ENCODE results near the gene FGF7.

DNA sequence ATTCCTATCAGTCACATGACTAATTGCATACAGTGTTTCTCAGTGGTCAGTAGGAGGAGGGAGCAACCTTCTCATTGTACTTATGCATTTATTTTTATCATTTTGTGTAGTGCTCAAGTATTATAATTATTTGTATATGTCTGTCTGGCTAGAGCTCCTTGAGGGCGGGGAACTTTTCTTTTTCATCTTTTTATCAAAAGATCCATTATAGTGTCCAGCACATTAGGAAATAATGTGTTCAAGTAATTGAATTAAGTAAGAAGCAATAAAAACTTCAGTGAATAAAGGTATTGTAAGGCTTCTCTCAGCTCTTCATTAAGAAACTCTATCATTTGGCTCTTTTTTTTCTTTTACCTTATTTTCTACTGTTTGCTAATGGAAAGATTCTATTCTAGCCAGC is 18.8 kb downstream of the FGF7 start:
- no peak for TF ChIP-seq POLR2A (IDR thresholded peaks at IDR 0.05)
- TF ChIP-seq, protein P1, sequence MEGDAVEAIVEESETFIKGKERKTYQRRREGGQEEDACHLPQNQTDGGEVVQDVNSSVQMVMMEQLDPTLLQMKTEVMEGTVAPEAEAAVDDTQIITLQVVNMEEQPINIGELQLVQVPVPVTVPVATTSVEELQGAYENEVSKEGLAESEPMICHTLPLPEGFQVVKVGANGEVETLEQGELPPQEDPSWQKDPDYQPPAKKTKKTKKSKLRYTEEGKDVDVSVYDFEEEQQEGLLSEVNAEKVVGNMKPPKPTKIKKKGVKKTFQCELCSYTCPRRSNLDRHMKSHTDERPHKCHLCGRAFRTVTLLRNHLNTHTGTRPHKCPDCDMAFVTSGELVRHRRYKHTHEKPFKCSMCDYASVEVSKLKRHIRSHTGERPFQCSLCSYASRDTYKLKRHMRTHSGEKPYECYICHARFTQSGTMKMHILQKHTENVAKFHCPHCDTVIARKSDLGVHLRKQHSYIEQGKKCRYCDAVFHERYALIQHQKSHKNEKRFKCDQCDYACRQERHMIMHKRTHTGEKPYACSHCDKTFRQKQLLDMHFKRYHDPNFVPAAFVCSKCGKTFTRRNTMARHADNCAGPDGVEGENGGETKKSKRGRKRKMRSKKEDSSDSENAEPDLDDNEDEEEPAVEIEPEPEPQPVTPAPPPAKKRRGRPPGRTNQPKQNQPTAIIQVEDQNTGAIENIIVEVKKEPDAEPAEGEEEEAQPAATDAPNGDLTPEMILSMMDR (IDR thresholded peaks at IDR 0.05) = no peak
